ENCODE data around the gene RASAL1.
"Not testable (repeated sequence)": the region's sequence is repeated elsewhere in the genome, so short reads cannot be mapped to it uniquely, and the experiment has no call there.

Gene RASAL1

GRCh38 chr12:113138826-113139225 is 3.3 kb upstream of the RASAL1 start:
- DNase-seq (ENCODE audit: low read depth): no peak

- DNase-seq (ENCODE audit: low read depth): no peak
Observed at GRCh38 chr12:113137861-113138783, 2.6 kb upstream of the RASAL1 start.

- no peak for DNase-seq (ENCODE audit: low read depth)
Observed at GRCh38 chr12:113136990-113137511, 1.5 kb upstream of the RASAL1 start.

- no peak for DNase-seq (ENCODE audit: low read depth)
Observed at GRCh38 chr12:113136128-113136989, 798 bp upstream of the RASAL1 start.

- DNase-seq (ENCODE audit: low read depth): no peak
Observed at GRCh38 chr12:113134521-113134951, 1.0 kb downstream of the RASAL1 start.

GRCh38 chr12:113134071-113134470 is 1.5 kb downstream of the RASAL1 start:
- no peak for DNase-seq (ENCODE audit: low read depth)

- no peak for DNase-seq (ENCODE audit: low read depth)
Observed at GRCh38 chr12:113133666-113134065, 1.9 kb downstream of the RASAL1 start.

GRCh38 chr12:113133036-113133435 is 2.5 kb downstream of the RASAL1 start:
- no peak for DNase-seq (ENCODE audit: low read depth)

- DNase-seq (ENCODE audit: low read depth): no peak
Observed at GRCh38 chr12:113131556-113131955, 4.0 kb downstream of the RASAL1 start.

GRCh38 chr12:113130457-113131135 is 5.0 kb downstream of the RASAL1 start:
- DNase-seq (ENCODE audit: low read depth): no peak

- no peak for DNase-seq (ENCODE audit: low read depth)
Observed at GRCh38 chr12:113129664-113130456, 5.7 kb downstream of the RASAL1 start.

GRCh38 chr12:113128802-113129663 is 6.5 kb downstream of the RASAL1 start:
- no peak for DNase-seq (ENCODE audit: low read depth)

GRCh38 chr12:113127791-113128199 is 7.8 kb downstream of the RASAL1 start:
- no peak for DNase-seq (ENCODE audit: low read depth)

- DNase-seq (ENCODE audit: low read depth): no peak
Observed at GRCh38 chr12:113120670-113121370, 14.7 kb downstream of the RASAL1 start.

- DNase-seq (ENCODE audit: low read depth): no peak
Observed at GRCh38 chr12:113119980-113120669, 15.4 kb downstream of the RASAL1 start.

- no peak for DNase-seq (ENCODE audit: low read depth)
Observed at GRCh38 chr12:113118142-113118541, 17.4 kb downstream of the RASAL1 start.

GRCh38 chr12:113117684-113118083 is 17.9 kb downstream of the RASAL1 start:
- not testable (repeated sequence) for DNase-seq (ENCODE audit: low read depth)

- DNase-seq (ENCODE audit: low read depth): no peak
Observed at GRCh38 chr12:113116875-113117274, 18.7 kb downstream of the RASAL1 start.

Data from activated T-helper 9 cell treated with anti-CD3 and anti-CD28 coated beads, Interleukin-2, amount 50 U/mL, for 16 hours (primary cell).